Lower leg skin (tissue), 3 donors: Measurements from ENCODE around the gene DNAH1.

ENCODE experiments used
- POLR2A ChIP-seq, 2 donors: fragments of 450-650 bp; IDR thresholded peaks; one replicate each; pipeline ENCODE4 v1.6.1; 2016 to 2017; ENCODE audit warnings: antibody characterized with exemption in 2 of 2, mild to moderate bottlenecking in 1 of 2, moderate library complexity in 1 of 2
- TF ChIP-seq, protein P1 (sequence below), 3 donors: fragments of 450-650 bp; IDR thresholded peaks; one replicate each; pipeline ENCODE4 v1.5.1; 2016; ENCODE audit warnings: antibody characterized with exemption in 3 of 3, mild to moderate bottlenecking in 3 of 3, moderate library complexity in 2 of 3

DNA sequence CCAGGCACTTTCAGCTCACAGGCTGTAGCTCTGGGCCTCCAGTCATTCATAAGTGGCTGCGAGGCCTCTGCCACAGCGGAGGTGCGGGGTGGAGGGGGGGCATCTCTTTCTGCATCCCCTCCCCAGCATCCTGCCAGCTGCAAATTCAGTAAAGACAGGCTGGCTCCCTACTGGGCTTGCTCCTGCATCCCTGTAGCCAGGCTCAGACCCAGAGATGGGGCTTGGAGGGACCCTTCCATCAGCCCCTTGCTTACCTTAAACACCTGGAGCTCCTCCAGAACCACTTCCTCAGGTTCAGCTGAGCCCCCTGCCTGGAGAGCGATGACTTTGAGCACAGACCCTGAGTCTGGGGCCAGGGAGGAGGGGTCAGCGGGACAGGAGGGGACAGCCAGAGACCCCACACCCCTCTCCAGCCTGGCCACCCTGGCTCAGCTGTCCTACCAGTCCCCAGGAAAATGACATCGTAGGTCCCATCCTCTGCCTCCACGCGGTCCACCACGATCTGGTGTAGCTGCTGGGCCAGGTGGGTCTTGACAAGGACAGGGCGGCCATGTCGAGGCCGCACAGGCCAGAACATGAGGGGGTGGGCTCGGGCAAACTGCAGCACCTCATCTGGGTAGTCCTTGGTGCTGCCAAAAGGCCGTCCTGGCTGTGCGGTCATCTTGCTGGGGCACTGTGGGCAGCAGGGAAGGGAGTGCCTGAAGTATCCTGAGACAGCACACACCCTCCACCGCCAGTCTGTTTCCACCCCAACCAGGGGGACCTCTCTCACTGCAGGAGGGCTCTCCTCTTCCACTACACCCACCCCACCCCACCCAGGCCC, 123.5 kb downstream of the DNAH1 start:
- TF ChIP-seq, protein P1, sequence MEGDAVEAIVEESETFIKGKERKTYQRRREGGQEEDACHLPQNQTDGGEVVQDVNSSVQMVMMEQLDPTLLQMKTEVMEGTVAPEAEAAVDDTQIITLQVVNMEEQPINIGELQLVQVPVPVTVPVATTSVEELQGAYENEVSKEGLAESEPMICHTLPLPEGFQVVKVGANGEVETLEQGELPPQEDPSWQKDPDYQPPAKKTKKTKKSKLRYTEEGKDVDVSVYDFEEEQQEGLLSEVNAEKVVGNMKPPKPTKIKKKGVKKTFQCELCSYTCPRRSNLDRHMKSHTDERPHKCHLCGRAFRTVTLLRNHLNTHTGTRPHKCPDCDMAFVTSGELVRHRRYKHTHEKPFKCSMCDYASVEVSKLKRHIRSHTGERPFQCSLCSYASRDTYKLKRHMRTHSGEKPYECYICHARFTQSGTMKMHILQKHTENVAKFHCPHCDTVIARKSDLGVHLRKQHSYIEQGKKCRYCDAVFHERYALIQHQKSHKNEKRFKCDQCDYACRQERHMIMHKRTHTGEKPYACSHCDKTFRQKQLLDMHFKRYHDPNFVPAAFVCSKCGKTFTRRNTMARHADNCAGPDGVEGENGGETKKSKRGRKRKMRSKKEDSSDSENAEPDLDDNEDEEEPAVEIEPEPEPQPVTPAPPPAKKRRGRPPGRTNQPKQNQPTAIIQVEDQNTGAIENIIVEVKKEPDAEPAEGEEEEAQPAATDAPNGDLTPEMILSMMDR (IDR thresholded peaks at IDR 0.05) = no peak
- no peak for TF ChIP-seq POLR2A (IDR thresholded peaks at IDR 0.05)
